ENCODE measurements around the gene IGFBP2.

The IGFBP2 gene

DNA sequence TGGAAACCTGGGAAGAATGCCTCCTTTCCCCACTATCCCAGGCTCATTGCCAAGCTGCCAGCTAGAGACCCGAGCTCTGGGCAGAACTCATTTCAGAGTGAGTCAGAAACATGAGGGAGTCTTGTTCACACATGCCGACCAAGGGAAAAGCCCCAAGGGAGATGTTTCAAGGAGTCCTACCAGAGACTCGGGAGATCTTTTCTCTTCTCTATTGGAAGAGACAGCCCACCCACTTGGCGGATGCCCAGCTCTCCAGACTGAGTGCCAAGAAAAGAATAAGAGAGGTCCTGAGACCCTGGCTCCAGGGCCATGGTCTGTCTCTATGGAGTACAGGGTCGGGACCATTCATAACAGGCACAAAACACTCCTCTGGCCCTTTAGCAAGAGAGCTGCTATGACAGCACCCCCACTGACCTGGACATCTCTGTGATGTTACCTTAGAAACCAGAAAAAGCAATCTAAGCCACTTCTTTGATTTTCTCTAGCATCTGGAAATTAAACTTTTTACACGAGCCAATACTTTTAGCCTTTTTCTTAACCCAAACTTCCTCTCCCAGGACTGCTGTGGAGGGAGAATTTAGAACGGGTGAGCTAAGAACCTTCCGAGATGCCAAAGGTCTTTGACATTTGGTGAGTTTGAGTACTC, 80.6 kb downstream of the IGFBP2 start:
- DNase-seq: no peak
